GM19099 (cell line): ENCODE measurements around the gene VWDE.

ENCODE experiments used
- POLR2A ChIP-seq: IDR thresholded peaks from 3 replicates; pipeline ENCODE4 v1.6.1; 2011; ENCODE audit warnings: low read depth; ENCODE audit not compliant: insufficient read length; ENCODE audit errors: extremely low read depth

Gene VWDE

GRCh38 chr7:12320987-12321647 is 82.5 kb downstream of the VWDE start:
- no peak for TF ChIP-seq POLR2A

DNA sequence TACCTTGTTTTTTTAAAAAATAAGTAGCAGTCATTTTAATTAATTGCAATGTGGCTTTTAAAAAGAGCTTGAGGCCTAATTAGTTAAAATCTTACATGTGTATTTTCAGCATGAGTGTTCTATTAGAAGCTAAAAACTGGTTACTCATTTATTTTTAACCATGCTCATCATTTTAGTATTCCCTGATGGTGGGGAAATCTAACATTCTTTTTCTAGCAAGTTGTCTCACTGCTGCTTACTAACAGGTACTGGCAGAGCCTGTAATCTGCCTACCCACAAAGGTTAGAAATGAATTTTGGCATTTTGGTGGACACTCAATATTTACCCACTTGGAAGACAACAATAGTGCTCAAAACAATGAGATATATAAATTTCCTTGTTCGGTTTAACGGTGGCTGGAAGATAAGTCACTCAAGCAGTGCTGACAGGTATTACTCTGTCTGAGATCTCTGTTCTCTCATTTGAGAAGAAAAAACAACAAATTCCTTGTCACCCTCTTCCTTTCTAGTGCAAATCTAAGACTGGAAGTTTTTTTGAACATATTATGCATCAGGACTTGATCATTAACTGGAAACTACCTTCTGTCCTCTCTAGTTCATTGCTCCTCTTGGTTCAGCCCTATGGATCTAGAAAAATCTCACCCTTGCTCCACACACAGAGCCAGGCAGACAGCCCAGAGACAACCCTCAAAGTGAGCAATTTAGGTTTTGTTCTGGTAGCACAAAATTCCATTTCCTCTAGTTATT is 83.3 kb downstream of the VWDE start:
- no peak for TF ChIP-seq POLR2A

- TF ChIP-seq POLR2A: no peak
Measured at GRCh38 chr7:12317675-12318074, 86.0 kb downstream of the VWDE start.

DNA sequence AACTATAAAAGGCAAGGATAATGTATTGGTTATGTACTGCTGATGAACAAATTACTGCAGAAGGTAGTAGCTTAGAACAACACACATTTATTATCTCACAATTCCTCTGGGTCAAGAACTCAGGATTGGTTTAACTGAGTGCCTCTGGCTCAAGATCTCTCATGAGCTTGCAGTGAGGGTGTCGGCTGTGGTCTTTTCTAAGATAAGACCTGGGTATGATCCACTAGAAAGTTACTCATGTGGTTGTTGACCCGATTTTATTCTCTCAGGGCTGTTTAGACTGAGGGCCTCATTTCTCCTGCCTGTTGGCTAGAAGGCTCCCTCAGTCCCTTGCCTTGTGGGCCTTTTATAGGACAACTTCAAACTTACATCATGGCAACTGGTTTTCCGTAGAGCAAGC is 86.7 kb downstream of the VWDE start:
- no peak for TF ChIP-seq POLR2A

- no peak for TF ChIP-seq POLR2A
Measured at GRCh38 chr7:12315049-12315448, 88.6 kb downstream of the VWDE start.

DNA sequence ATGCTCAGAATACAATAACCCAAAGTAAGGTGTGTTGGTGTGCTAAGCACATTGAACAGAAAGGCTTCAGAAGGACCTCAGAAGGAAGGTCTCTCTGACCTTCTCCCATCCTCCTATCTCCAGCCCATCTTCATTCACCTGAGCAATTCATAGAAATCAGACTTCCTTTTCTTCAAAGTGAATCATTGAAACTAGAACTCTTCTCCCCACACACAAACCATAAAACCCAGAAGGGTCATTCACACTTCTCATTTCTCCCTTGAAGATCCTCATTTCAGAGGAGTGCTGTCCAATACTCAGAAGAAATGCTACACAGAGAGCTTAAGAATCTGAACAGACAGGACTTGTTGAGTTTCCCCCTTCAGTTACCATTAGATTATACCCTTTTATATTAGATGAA is 89.5 kb downstream of the VWDE start:
- TF ChIP-seq POLR2A: no peak

DNA sequence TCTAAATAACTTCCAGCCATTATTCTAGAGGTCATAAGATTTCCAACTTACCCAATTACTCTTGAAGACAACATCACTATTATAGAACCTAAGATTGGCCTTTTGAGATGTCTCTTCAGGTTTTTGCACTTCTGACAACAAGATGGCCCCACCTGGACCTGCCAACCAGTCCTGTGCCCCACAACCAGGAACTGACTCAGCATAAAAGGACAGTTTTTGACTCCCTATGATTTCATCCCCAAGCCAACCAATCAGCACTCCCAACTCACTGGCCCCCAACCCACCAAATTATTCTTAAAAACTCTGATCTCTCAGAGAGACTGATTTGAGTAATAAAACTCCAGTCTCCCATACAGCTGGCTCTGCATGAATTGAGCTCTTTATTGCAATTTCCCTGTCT is 98.2 kb downstream of the VWDE start:
- TF ChIP-seq POLR2A: no peak

DNA sequence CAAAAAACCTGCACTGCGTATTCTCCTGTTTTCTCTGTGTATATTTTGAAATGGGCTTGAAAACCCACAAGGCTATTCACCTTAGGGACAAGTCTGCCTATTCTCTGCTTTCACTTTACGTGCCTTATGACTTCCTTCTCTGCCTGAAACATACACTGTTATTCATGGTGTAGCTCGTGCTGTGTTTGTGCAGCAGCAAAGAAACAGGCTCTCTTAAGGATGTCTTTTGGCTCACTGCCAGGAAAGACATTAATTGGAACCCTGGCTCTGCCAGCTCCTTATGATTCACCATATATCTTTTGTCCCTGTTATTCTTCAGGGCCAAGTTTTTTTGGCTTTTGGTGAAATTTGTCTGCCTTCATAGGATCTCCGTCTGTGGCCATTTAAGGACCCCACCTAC is 100.2 kb downstream of the VWDE start:
- TF ChIP-seq POLR2A: no peak

GRCh38 chr7:12303062-12303461 is 100.6 kb downstream of the VWDE start:
- TF ChIP-seq POLR2A: no peak

DNA sequence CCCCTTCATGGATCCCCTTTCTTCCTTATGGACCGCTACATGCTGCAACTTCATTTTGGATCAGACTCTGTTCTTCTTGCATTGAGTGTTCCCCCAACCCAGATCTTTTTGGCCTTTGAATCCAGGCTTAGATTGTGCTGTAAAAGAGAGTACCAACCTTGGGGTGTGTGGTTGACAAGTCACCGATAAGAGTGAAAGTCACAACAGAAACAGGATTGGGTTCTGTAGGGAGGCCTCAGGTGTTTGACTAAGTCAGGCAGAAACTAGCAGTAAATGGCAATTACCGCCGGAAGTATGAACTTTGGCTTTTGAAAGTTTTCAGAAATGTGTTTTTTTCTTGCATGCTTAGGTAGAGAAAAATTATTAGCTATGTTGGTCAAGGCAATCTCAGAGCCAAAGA is 103.2 kb downstream of the VWDE start:
- TF ChIP-seq POLR2A: no peak

DNA sequence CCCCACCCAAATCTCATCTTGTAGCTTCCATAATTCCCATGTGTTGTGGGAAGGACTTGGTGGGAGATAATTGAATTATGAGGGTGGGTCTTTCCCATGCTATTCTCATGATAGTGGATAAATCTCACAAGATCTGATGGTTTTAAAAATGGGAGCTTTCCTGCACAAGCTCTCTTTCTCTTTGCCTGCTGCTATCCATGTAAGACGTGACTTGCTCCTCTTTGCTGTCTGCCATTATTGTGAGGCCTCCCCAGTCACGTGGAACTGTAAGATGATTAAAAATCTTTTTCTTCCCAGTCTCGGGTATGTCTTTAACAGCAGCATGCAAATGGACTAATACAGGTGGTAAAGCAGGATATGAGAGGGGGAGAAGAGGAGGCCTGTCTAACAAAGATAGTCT is 104.3 kb downstream of the VWDE start:
- no peak for TF ChIP-seq POLR2A

DNA sequence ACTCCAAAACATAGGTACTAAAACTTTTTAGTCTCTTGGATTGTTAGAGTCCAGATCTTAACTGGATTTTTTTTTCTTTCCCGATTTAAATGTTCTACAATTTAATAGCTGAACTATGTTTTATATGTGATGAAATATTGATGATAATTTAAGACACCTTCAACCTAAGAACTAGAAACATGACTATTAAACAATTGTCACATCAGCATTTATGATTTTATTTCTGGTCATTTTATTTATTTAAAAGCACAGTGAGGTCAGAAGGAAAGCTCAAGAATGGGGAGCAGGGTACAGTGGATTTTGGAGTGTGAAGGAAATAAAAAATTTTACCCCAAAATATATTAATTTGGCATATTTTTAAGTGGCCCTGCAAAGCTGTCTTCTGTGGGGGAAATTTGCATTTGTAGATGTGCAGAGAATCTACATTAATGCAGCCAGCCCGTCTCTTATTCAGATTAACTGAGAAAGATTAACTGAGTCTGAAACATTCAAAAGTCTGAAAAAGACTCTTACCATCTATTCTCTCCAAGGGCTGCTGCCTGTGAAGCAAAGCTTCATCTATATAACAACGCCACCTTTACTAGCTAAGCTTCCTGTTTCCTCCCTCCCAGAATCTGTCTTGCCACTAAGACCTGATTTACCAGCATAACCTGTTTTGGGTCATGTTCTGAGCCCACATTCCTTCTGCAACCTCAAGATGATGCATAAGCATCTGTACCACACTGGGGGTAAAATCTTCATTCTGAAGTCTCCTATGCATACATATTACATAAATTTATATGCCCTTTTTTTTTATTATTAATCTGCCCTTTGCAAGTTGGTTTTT is 106.2 kb downstream of the VWDE start:
- no peak for TF ChIP-seq POLR2A

GRCh38 chr7:12296051-12296570 is 107.6 kb downstream of the VWDE start:
- no peak for TF ChIP-seq POLR2A

- TF ChIP-seq POLR2A: no peak
Measured at GRCh38 chr7:12294701-12295100, 109.0 kb downstream of the VWDE start.

DNA sequence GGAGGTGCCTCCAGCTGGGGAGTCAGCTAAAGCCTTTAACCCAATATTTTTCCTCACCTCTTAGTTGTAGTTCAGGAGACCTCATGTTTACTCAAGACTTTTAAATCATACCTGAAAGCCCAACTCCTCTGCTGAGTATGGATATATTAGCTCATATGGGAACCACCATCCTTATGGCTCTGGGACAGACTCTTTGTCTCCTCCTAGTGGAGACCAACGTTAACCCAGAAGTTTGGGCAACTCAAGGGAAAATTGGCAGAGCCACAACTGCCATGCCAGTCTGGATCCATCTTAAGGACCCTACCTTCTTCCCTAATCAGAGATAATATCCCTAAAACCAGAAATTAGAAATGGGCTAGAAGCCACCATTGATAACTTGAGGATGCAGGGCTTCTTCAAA is 111.8 kb downstream of the VWDE start:
- TF ChIP-seq POLR2A: no peak

- no peak for TF ChIP-seq POLR2A
Measured at GRCh38 chr7:12290761-12291160, 112.9 kb downstream of the VWDE start.

DNA sequence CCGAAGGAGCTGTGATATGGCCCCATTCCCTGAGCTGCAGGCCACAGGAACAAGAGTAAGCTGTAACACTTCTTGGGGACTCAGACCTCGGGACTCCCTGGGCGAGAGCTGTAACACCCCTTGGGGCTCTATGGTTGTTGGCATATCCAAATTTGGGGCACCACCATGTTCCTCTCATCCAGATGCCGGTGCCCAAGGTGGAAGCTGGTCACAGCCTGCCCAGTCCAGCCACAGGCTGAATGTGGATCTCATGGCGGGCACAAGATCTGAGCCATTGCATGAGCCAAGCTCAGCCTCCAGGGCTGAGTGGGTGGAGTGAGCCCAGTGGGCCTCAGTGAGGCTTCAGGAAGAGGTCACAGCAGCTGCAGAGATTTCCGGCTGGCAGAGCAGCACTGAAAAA is 113.7 kb downstream of the VWDE start:
- TF ChIP-seq POLR2A: no peak
